GM18511 (cell line): ENCODE measurements around the gene ZNF837.

Source experiments
- ATAC-seq: cut with Tn5 transposase; IDR thresholded peaks from one replicate; pipeline ENCODE4 v1.9.1; 2021; ENCODE audit warnings: mild to moderate bottlenecking, moderate library complexity; ENCODE audit not compliant: unreplicated experiment

ZNF837 gene

GRCh38 chr19:58372311-58373133 is 8.3 kb downstream of the ZNF837 start:
- ATAC-seq = no peak

DNA sequence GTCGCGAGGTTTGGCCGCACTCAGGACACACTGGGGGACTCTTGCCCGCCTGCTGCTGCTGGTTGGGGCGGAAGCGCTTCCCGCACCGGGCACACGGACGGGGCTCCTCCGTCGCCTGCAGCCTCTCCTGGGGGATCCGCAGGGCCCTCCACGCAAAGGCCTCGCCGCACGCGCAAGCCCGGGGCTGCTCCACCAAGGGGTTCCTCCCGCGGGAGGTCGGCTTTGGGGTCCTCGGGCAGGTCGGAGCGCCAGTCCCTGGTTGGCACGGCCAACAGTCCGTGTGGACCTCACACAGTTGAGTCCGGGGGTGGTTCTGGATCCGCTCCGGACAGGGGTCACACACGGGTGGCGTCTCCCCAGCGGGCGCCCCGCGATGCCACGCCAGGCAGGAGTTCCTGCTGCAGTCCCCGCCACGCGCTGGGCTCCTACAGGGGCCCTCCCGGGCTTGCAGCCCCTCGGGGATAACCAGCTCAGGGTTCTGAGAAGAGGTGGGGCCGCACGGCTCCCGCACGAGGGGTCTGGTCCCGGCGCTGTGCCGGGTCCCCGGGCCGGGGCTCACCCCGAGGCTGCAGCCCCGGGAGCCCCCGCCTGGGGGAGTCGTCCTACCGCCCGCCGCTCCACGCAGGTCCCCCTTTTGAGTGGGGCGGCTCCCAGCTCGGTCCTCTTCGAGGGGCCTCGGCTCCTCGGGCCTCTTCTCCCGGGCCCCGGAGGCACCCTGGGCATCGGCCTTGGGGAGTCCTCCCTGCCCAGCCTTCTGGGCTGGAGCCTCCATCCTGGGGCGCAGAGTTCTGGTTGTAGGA is 12.1 kb downstream of the ZNF837 start:
- no peak for ATAC-seq

GRCh38 chr19:58367698-58368454 is 13.0 kb downstream of the ZNF837 start:
- ATAC-seq = no peak

GRCh38 chr19:58366585-58367430 is 14.0 kb downstream of the ZNF837 start:
- ATAC-seq = no peak

DNA sequence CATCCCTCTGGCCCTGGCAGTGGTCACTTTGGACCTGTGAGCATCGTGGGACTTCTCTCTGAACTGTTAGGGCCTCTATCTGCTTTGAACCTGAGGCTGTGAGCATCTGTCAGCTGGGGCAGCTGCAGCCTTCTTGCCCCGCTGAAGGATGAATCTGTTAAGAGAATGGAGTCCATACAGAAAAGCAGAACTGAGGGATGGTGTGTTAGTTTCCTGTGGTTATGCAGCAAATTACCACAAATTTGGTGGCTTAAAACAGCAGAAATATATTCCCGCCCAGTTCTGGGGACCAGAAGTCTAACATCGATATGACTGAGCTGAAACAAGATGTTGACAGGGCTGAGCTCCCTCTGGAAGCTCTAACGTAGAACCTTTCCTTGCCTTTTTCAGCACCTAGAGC is 16.7 kb downstream of the ZNF837 start:
- ATAC-seq = no peak

DNA sequence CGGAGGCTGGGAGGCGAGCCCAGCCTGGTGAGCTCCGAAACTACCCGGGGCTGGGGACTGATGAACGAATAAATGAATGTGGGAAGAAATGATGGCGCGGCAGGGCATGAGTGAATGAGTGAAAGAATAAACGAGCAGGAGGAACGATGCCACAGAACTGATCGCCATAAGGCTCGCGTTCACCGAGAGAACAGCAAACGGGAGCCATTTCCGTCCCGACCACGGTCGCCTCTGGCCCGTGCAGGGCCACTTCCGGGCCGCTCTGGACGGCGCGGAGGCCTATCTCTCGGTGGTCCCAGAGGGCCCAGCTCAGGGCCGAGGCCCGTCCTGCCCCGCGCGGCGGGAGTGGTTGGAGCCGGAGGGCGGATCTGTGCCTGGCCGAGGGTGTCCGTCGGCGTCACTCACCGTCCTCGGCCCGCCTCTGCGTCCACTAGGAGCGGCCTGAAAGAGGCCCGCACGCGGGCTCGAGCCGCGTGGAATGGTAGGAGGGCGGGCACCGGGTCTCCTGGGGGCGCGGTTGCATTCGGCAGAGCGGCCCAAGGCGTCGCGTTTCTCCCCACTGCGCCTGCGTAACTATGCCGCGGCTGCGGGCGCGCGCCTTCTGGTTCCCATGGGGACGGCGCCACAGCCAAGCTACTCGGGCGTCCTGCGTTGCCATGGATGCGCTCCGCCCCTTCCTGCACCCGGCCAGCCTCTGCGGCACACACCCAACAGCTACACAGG is 18.4 kb downstream of the ZNF837 start, which contains the start of gene ZNF497:
Gene ZNF497 (minus strand): TSS at position 480 of the 723 bp plus-strand sequence. CDS start 5,116 bp downstream, outside the sequence.
- peak; percentile 90 for ATAC-seq

DNA sequence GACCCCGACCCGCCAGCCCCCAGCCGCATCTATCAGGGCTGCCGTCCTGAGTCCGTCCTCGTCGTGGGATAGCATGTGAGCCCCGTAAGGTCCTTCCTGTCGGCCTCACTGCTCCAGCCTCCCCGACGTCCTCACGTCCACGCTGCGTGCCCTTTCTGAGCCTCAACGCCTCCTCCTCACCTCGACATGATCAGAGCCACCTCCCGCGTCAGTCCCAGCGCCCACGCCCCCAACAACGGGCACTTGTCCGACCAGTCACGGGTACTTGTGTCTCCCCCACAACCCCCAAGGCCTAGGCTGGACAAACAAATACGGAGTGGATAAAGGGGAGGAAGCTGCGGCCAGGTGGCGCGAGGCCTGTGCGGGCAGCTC is 18.9 kb downstream of the ZNF837 start:
- ATAC-seq = peak; percentile 5

- no peak for ATAC-seq
Measured at GRCh38 chr19:58357481-58358145, 23.2 kb downstream of the ZNF837 start.

GRCh38 chr19:58356766-58357480 is 23.9 kb downstream of the ZNF837 start:
- no peak for ATAC-seq

DNA sequence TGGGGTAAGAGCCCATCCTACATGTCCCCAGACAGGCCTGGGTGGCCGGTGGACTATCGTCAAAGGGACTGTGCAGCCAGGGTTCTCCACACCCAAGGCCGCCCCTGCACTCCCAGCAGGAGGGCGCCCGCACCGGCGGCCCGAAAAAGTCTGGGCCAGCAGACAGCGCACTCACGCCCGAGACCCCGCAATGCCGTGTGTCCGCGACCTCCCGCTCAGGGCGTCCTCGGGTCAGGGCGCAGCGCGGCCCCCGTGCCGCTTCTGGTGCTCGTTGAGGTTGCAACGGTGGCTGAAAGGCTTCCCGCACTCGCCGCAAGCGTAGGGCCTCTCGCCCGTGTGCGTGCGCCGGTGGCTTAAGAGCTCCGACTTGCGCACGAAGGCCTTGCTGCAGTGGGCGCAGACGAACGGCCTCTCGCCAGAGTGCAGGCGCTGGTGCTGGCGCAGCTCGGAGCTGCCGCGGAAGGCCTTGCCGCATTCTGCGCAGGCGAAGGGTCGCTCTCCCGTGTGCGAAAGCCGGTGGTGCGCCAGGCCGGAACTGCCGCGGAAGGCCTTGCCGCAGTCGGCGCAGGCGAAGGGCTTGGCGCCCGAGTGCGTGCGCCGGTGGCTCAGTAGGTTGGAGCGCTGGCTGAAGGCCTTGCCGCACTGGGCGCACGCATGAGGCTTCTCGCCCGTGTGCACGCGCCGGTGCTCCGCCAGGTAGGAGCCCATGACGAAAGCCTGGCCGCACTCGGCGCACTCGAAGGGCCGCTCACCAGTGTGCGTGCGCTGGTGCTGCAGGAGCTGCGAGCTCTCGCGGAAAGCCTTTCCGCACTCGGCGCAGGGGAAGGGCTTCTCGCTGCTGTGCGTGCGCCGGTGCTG is 24.7 kb downstream of the ZNF837 start:
- peak; percentile 30 for ATAC-seq

DNA sequence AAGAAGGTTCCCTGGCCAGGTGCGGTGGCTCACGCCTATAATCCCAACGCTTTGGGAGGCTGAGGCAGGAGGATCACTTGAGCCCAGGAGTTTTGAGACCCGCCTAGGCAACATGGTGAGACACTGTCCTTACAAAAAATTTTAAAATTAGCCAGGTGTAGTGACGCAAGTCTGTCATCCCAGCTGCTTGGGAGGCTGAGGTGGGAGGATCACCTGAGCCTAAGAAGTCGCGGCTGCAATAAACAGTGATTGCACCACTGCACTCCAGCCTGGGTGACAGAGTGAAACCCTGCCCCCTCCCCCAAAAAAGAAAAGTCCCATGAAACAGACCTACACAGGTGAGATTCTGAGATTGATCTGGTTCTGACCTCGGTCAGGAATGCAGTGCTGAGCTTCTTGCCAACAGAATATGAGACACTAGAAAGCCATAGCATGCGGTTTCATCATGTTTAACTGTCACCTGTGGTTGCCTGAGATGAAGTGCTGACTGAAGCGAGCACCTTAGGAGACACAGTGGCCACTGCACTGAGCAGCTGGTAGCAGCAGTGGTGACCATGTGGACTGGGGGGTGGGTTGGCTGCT is 25.5 kb downstream of the ZNF837 start:
- ATAC-seq = no peak

GRCh38 chr19:58354478-58355030 is 26.3 kb downstream of the ZNF837 start:
- ATAC-seq = no peak

- ATAC-seq = no peak
Measured at GRCh38 chr19:58353717-58354477, 26.9 kb downstream of the ZNF837 start.

- no peak for ATAC-seq
Measured at GRCh38 chr19:58352760-58353671, 27.8 kb downstream of the ZNF837 start, which contains the start of gene A1BG. TSS of gene A1BG (minus strand) at chr19:58353492. CDS start at chr19:58353437, 55 bp downstream.
